Caco-2 (cell line): ENCODE data around the gene RBMXL3. TPM values are rescaled to one million over a fixed set of nuclear protein-coding genes. Genes with fewer than 3 reads are reported as not detected.

ENCODE experiments used
- BruUV-seq: library from RNA; stranded (reverse); fragments of 400-500 nt; replicated peaks from 2 replicates; lab custom pipeline; 2021; lab: Mats Ljungman, UMichigan
- CTCF ChIA-PET: fragments of 300-600 bp; sonication (Branson Sonifier 250); formaldehyde crosslinking; loops from one replicate; lab custom pipeline; 2022; ENCODE audit warnings: antibody characterized with exemption; lab: Charles Lee
- POLR2A ChIA-PET: fragments of 300-600 bp; sonication (Branson Sonifier 250); formaldehyde crosslinking; loops from one replicate; lab custom pipeline; 2022; ENCODE audit warnings: antibody characterized with exemption; lab: Charles Lee
- DNase-seq, 2 experiments: peaks; one replicate each; pipeline versions ENCODE4 v3.0.0 to v3.0.0-alpha.2; 2020 to 2022
- H3K27me3 ChIP-seq: replicated peaks from 2 replicates; pipeline ENCODE4 v1.6.0; 2011; ENCODE audit warnings: low read length; ENCODE audit not compliant: control insufficient read depth, insufficient read depth
- H3K36me3 ChIP-seq: 2 replicates; pipeline ENCODE4 v1.5.1; 2011; ENCODE audit warnings: low read length; ENCODE audit not compliant: control insufficient read depth, insufficient read depth
- H3K4me1 ChIP-seq: fragments of 250-450 bp; sonication (Bioruptor Pico); 2 replicates; pipeline ENCODE4 v1.5.1; 2020; ENCODE audit warnings: mild to moderate bottlenecking
- H3K4me3 ChIP-seq: 2 replicates; pipeline ENCODE4 v1.5.1; 2011; ENCODE audit warnings: low read depth, mild to moderate bottlenecking, control low read depth, low read length
- H3K9me3 ChIP-seq: fragments of 250-450 bp; sonication (Bioruptor Pico); 2 replicates; pipeline ENCODE4 v1.5.1; 2020; ENCODE audit warnings: mild to moderate bottlenecking, moderate library complexity
- H3K27ac Mint-ChIP-seq: one replicate; pipeline ENCODE4 v1.8.0; 2022; ENCODE audit warnings: mixed read lengths; ENCODE audit not compliant: unreplicated experiment
- H3K27me3 Mint-ChIP-seq: one replicate; pipeline ENCODE4 v1.8.0; 2022; ENCODE audit warnings: mixed read lengths; ENCODE audit not compliant: insufficient read depth, unreplicated experiment
- H3K36me3 Mint-ChIP-seq: one replicate; pipeline ENCODE4 v1.8.0; 2022; ENCODE audit warnings: mild to moderate bottlenecking, mixed read lengths; ENCODE audit not compliant: insufficient read depth, unreplicated experiment
- H3K4me1 Mint-ChIP-seq: one replicate; pipeline ENCODE4 v1.8.0; 2022; ENCODE audit warnings: low read depth, mixed read lengths; ENCODE audit not compliant: unreplicated experiment
- H3K4me3 Mint-ChIP-seq: one replicate; pipeline ENCODE4 v1.8.0; 2022; ENCODE audit warnings: mild to moderate bottlenecking, moderate library complexity, mixed read lengths; ENCODE audit not compliant: unreplicated experiment
- H3K9me3 Mint-ChIP-seq: one replicate; pipeline ENCODE4 v1.8.0; 2022; ENCODE audit warnings: mixed read lengths; ENCODE audit not compliant: unreplicated experiment
- CTCF ChIP-seq, 2 experiments: fragments of 200-600 bp in 1 of 2; IDR thresholded peaks; 1 replicate in 1 of 2; 2 replicates in 1 of 2; pipeline versions ENCODE4 v1.5.1 to v1.8.0; 2011 to 2022; ENCODE audit warnings: antibody characterized with exemption in 1 of 2, control low read depth in 1 of 2, inconsistent platforms in 1 of 2, low read depth in 1 of 2, low read length in 1 of 2, mild to moderate bottlenecking in 1 of 2, moderate library complexity in 1 of 2; ENCODE audit not compliant: insufficient read depth in 1 of 2, severe bottlenecking in 1 of 2, unreplicated experiment in 1 of 2
- intact Hi-C: fragments of 100-400 bp; cut with micrococcal nuclease; formaldehyde crosslinking; loops from one replicate; pipeline ENCODE4 v1.10.0; 2022; ENCODE audit not compliant: unreplicated experiment
- total RNA-seq: library from RNA; stranded (reverse); gene quantifications from 2 replicates; pipeline ENCODE4 v1.2.3, GENCODE V29; 2022

RBMXL3 gene
- total RNA-seq, 1 experiment from 2014 or later: not detected

- Histone ChIP-seq H3K9me3 (no peaks in the 10 kb centered on the region), H3K36me3 (no peaks in the 10 kb centered on the region), H3K4me3 (no peak overlapping the region), H3K27me3 (no peaks in the 10 kb centered on the region), H3K4me1 (no peaks in the 10 kb centered on the region)
- BruUV-seq: no TSS peak
- ChIA-PET POLR2A (no interaction called here), CTCF (no interaction called here)
- no peak for TF ChIP-seq CTCF (IDR thresholded peaks at IDR 0.05; ENCODE audit: insufficient read depth in 1 of 2, low read depth in 1 of 2, low read length in 1 of 2, severe bottlenecking in 1 of 2, unreplicated experiment in 1 of 2)
- H3K4me1 Mint-ChIP-seq: no peaks in the 10 kb centered on the region
- H3K9me3 Mint-ChIP-seq: no peaks in the 10 kb centered on the region
- no peak overlapping the region for H3K4me3 Mint-ChIP-seq
- intact Hi-C loops: no loop called here
- no peak for DNase-seq
- H3K36me3 Mint-ChIP-seq: no peaks in the 10 kb centered on the region
- no peaks in the 10 kb centered on the region for H3K27me3 Mint-ChIP-seq
- H3K27ac Mint-ChIP-seq: no peak overlapping the region
These were observed 1.7 kb downstream of the RBMXL3 start for GRCh38 chrX:115190636-115191489.

- intact Hi-C loops: no loop called here
- ChIA-PET POLR2A (no interaction called here), CTCF (no interaction called here)
- Mint-ChIP-seq H3K27me3 (peaks cover 1% of the 10 kb centered on the region), H3K36me3 (no peaks in the 10 kb centered on the region), H3K27ac (no peak overlapping the region), H3K4me3 (no peak overlapping the region), H3K9me3 (no peaks in the 10 kb centered on the region), H3K4me1 (no peaks in the 10 kb centered on the region)
- H3K9me3 ChIP-seq: no peaks in the 10 kb centered on the region
- H3K27me3 ChIP-seq: no peaks in the 10 kb centered on the region
- no peaks in the 10 kb centered on the region for H3K4me1 ChIP-seq
- no peak for TF ChIP-seq CTCF (IDR thresholded peaks at IDR 0.05; ENCODE audit: insufficient read depth in 1 of 2, low read depth in 1 of 2, low read length in 1 of 2, severe bottlenecking in 1 of 2, unreplicated experiment in 1 of 2)
- no TSS peak for BruUV-seq
- no peak overlapping the region for H3K4me3 ChIP-seq
- H3K36me3 ChIP-seq: no peaks in the 10 kb centered on the region
- DNase-seq: no peak
These were observed 2.5 kb downstream of the RBMXL3 start for GRCh38 chrX:115191490-115192243.

- H3K36me3 ChIP-seq: no peaks in the 10 kb centered on the region
- no peaks in the 10 kb centered on the region for H3K27me3 ChIP-seq
- no peaks in the 10 kb centered on the region for H3K36me3 Mint-ChIP-seq
- H3K4me3 Mint-ChIP-seq: no peak overlapping the region
- H3K9me3 Mint-ChIP-seq: no peaks in the 10 kb centered on the region
- ChIA-PET POLR2A (no interaction called here), CTCF (no interaction called here)
- no peak overlapping the region for H3K27ac Mint-ChIP-seq
- DNase-seq: no peak
- H3K27me3 Mint-ChIP-seq: peaks cover 2% of the 10 kb centered on the region
- H3K4me1 Mint-ChIP-seq: no peaks in the 10 kb centered on the region
- no peaks in the 10 kb centered on the region for H3K9me3 ChIP-seq
- intact Hi-C loops: no loop called here
- no TSS peak for BruUV-seq
- no peak overlapping the region for H3K4me3 ChIP-seq
- TF ChIP-seq CTCF (IDR thresholded peaks at IDR 0.05; ENCODE audit: insufficient read depth in 1 of 2, low read depth in 1 of 2, low read length in 1 of 2, severe bottlenecking in 1 of 2, unreplicated experiment in 1 of 2): no peak
- H3K4me1 ChIP-seq: no peaks in the 10 kb centered on the region
These were observed 3.1 kb downstream of the RBMXL3 start for GRCh38 chrX:115192244-115192700.
